Activated T-cell treated with anti-CD3 and anti-CD28 coated beads for 24 hours (primary cell): ENCODE results near the gene EP400.

Experiments used
- DNase-seq: peaks from one replicate; pipeline ENCODE4 v3.0.0-alpha.2; 2020; ENCODE audit warnings: low read depth

The EP400 gene

DNA sequence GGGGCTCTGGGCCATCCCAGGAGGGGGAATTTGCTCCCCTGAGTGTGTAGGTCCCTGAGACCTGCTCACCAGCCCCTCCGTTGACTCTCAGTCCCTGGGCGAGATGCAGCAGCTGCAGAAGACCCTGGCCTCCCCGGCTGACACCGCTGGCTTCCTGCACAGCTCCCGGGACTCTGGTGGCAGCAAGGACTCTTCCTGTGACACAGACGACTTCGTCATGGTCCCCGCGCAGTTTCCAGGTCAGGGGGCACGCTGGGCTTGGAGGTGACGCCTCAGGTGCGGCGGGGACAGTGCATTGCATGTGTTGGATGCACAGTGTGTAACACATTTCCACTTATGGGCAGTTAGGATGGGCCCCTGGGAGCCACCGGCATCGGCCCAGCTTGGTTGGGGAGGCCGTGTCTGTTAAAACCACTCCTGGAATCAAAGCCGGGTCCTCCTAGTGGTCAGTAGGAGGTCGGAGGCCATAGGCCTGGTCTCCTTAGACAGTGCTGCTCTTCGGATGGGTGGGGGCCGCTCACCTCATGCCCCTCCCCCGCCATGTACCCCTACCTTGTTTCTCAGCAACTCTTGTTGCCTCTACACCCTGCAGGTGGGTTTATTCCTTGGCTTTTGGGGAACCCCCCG is 37.8 kb upstream of the EP400 start:
- no peak for DNase-seq

DNA sequence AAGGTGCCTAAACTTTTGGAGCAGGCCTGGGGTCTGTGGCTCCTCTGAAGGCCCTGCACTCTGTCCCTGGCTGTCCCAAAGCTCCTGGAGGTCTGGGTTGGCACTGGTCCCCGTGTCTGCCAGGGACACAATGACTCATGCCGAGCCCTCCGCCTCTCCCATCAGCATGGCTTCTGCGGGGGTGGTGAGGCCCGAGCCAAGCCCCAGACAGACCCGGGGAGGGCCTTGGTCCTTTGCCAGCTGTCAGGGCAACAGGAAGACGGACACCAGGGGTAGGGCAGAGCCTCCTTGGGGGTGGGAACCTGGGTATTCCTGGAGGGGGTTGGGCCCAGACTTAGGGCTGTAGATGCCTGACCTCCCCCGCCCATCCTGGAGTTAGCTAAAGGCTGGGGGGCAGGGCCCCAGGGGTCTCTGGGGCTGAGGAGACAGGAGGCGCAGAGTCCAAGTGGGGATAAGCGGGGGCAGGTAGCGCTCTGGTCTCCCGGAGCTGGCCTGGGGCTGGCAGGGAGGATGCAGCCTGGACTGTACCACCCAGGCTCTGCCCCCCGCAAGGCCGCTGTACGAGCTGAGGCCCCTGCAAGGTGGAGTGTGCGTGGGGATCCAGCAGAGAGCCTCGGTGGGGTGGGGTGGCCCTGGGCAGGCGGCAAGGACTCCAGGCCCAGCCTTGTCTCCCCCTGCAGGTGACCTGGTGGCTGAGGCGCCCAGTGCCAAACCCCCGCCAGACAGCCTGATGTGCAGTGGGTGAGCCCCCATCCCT is 37.0 kb upstream of the EP400 start:
- no peak for DNase-seq

DNA sequence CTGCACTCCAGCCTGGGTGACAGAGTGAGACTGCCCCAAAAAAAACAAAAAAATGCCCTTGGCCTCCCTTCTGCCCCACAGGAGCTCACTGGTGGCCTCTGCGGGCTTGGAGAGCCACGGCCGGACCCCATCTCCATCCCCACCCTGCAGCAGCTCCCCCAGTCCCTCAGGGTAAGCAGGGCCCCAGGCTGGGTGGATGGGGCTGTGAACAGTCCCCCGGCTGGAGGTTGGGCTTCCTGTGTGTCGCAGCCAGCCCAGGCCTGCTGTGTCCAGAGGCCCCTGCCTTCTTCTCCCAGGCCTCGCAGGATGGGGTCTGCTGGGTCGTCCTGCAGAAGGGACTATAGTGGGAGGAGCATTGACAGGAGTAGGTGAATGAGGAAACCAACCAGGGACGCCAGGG is 36.1 kb upstream of the EP400 start:
- no peak for DNase-seq

DNA sequence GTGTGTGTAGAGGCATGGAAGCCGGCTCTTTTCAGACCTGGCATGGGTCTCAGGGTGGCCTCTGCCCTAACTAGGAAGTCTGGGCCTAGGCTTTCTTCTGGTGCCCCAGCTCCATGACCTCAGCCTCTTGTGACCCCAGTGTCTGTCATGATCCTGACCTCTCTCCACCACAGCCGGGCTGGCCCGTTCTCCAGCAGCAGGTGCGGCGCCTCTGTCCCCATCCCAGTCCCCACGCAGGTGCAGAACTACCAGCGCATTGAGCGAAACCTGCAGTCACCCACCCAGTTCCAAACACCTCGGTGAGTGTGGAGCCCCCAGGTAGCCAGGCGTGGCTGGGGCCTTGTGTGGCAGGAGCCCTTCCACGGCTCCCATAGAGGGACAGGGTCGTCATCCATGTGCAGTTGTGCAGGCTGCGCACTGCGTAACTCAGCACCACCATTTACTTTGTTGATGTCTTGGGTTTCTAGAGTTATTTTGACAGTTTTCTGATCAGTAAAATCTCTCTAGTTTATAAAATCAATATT is 35.5 kb upstream of the EP400 start:
- no peak for DNase-seq

DNA sequence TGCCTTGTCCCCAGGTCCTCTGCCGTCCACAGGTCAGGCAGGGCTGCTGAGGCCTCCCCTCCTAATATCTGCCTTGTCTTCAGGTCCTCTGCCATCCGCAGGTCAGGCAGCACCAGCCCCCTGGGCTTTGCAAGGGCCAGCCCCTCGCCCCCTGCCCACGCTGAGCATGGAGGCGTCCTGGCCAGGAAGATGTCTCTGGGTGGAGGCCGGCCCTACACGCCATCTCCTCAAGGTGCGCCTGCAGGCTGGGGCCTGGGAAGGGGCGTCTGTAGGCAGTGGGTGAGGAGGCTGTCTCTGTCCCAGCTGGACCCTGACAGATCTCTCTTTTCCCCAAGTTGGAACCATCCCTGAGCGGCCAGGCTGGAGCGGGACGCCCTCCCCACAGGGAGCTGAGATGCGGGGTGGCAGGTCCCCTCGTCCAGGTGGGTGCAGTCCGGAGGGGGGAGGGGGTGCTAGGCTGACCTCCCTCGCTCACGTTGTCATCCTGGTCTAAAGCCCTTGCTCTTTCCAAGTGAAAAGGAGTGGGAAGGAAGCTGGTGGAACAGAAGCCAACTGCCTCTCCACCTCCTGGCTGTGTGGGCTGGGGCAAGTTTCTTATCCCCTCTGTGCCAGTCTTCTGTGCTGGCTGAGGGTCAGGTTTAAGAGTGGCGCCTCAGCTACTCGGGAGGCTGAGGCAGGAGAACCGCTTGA is 34.6 kb upstream of the EP400 start:
- no peak for DNase-seq

DNA sequence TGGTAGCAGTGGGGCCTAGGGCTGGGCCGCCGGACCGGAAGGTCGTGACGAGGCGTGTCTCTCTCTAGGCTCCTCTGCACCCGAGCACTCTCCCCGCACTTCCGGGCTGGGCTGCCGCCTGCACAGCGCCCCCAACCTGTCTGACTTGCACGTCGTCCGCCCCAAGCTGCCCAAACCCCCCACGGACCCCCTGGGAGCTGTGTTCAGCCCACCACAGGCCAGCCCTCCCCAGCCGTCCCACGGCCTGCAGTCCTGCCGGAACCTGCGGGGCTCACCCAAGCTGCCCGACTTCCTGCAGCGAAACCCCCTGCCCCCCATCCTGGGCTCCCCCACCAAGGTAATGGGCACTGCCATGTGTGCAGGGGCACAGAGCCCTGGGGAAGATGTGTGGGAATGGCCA is 33.9 kb upstream of the EP400 start:
- no peak for DNase-seq

DNA sequence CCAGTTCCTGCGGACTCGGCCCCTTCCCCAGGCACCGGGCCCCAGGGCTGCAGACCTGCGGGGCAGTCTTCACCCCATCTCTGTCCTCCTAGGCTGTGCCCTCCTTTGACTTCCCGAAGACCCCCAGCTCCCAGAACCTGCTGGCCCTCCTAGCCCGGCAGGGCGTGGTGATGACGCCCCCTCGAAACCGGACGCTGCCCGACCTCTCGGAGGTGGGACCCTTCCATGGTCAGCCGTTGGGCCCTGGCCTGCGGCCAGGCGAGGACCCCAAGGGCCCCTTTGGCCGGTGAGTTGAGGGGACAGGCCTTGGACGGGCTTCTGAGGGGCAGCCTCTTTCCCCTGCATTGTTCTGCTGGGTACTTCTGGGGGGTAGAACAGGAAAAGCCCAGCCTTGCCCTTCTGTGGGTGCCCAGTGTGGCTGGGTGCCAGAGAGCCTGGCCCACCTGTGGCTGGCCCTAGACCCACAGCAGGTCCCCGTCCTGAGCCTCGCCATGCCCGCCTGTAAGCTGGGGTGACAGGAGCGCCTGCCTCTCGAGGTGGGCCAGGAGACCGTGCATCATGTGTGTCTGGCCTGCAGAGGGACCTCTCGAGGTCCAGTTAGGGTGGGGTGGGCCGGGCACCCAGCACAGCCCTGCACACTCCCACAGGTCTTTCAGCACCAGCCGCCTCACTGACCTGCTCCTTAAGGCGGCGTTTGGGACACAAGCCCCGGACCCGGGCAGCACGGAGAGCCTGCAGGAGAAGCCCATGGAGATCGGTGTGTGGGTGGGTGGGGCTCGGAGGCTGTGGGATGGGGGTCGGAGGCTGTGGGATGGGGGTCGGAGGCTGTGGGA is 33.2 kb upstream of the EP400 start:
- no peak for DNase-seq

DNA sequence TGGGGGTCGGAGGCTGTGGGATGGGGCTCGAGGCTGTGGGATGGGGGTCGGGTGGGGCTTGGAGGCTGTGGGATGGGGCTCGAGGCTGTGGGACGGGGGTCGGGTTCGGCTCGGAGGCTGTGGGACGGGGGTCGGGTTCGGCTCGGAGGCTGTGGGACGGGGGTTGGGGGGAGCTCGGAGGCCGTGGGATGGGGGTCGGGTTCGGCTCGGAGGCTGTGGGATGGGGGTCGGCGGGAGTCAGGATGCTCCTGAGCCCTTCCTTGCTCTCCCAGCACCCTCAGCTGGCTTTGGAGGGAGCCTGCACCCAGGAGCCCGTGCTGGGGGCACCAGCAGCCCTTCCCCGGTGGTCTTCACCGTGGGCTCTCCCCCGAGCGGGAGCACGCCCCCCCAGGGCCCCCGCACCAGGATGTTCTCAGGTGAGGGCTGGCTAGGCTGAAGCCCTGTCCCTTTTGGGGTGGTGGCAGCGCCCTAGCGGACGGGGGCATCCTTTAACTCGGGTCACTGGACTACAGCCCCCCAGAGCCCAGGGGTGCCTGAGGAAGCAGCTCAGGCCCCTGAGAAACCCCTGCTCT is 32.5 kb upstream of the EP400 start:
- DNase-seq, result no peak

DNA sequence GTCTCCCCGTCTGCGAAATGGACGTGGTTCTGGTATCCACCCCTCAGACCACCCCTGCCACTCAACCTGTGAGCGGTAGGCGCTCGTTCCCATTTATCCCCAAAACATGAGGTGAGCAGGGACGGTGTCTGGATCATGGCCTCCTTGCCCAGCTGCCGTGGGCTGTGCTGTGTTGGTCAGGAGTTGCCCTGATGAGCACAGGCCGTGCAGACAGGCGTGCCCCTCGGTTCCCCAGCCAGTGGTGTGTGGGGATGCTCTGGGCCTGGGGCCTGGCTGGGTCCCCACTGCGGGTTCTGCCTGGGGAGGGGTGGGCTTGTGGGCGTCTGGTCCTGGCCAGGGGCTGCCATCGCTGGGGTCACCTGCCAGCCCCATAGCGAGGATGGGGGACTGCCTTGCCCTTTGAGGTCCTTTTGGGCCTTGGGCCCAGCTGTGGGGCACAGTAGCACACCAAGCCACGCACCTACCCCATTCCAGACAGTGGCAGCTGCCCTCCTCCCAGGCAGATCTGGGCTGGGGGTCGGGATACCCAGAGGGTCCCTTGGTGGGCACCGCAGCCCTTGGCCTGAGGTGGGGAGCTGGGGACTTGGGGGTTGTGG is 31.9 kb upstream of the EP400 start:
- DNase-seq, result no peak

DNA sequence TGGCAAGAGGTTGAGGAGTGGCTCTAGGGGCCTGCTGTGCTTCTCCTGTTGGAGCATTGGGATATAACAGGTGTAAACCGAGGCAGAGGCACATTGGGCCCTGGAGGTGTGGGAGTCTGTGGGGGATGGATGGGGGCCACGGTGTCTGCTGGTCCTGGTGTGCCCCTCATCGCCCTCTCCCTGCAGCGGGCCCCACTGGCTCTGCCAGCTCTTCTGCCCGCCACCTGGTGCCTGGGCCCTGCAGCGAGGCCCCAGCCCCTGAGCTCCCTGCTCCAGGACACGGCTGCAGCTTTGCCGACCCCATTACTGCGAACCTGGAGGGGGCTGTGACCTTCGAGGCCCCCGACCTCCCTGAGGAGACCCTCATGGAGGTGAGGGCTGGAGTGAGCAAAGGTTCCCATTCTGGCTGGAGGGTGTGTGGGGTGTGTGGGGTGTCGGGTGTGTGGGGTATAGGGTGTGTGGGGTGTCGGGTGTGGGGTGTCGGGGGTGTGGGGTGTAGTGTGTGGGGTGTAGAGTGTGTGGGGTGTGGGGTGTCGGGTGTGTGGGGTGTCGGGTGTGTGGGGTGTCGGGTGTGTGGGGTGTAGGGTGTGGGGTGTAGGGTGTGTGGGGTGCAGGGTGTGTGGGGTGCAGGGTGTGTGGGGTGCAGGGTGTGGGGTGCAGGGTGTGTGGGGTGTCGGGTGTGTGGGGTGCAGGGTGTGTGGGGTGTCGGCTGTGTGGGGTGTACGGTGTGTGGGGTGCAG is 31.3 kb upstream of the EP400 start:
- DNase-seq, result no peak

DNA sequence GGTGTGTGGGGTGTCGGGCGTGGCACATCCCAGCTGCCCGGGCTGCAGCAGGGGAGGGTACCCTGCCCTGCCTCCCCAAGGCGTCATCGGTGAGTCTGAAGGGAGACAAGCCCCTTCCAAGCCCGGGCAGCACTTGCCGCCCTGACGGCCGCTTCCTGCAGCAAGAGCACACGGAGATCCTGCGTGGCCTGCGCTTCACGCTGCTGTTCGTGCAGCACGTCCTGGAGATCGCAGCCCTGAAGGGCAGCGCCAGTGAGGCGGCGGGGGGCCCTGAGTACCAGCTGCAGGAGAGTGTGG is 30.7 kb upstream of the EP400 start:
- DNase-seq, result no peak

DNA sequence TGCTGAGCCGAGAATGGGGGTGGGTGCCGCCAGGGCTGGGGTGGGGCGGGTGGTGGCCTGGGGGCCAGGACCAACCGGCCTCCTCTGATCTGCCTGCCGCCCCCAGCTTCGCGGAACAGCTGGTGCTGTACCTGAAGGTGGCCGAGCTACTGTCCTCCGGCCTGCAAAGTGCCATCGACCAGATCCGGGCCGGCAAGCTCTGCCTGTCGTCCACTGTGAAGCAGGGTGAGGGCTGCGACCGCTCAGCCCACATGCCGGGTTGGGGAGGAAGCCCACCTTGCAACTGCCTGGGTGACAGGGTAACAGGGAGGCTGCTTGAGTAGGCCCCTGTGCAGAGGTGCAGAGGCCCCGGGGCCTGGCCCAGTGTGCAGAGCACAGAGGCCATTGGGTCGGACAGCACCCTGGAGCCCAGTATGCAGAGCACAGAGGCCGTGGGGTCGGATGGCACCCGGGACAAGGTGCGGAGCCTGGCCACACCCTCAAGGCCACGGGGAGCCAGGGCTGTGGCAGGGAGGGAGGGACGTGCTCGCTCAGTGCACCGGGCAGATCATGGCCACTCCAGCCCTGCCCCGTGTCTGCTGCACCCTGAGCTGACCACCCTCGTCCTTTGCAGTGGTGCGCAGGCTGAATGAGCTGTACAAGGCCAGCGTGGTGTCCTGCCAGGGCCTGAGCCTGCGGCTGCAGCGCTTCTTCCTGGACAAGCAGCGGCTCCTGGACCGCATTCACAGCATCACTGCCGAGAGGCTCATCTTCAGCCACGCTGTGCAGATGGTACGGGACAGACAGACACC is 30.2 kb upstream of the EP400 start:
- no peak for DNase-seq

DNA sequence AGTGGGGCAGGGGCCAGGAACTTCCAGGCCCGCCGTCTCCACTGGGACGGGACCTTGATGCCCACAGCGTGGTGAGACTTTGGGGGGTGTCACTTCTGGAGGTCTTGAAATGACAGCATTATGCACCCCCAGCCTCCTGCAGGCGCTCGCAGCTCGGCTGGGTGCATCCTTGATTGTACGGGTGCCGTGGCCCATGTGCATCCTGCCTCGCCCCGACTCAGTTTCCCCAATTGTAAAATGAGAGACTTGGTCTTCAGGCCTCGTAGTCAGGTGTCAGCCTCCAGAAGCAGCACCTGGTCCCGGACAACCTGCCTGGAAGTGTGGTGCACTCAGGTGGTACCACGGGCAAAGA is 29.6 kb upstream of the EP400 start:
- DNase-seq, result no peak

DNA sequence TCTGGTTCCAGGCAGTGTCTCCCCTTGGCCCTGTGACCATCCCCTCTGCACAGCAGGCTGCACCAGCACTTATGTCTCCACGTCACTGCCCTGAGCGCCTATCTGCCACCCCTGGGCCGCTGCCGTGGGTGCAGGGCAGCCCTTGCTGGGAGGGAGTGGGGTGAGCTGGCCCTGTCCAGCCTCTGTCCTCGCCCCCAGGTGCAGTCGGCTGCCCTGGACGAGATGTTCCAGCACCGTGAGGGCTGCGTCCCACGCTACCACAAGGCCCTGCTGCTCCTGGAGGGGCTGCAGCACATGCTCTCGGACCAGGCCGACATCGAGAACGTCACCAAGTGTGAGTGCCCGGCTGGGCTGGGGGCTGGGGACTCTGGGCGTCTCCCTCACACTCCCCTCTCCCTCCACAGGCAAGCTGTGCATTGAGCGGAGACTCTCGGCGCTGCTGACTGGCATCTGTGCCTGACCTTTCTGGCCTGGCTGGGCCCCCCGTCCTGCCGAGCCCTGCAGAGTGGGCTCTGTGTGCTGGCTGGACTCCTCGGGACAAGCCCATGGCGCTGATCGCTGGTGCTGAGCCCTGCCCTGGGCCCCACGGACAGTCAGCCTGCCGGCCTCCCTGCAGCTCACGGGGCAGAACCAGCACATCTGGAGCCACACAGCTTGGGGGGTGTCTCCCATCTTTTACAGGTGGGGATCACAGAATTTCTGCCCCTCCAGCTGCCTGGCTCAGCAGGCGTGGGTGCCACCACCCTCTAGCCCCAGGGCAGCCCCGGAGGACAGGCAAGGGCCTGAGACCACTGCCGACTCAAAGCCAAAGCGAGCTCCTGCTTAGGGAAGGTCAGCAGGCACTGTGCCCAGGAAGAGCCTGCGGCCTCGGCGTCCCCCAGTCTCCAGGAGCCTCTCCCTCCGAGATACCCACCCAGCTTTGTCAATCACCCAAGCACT is 28.6 kb upstream of the EP400 start:
- DNase-seq, result no peak

DNA sequence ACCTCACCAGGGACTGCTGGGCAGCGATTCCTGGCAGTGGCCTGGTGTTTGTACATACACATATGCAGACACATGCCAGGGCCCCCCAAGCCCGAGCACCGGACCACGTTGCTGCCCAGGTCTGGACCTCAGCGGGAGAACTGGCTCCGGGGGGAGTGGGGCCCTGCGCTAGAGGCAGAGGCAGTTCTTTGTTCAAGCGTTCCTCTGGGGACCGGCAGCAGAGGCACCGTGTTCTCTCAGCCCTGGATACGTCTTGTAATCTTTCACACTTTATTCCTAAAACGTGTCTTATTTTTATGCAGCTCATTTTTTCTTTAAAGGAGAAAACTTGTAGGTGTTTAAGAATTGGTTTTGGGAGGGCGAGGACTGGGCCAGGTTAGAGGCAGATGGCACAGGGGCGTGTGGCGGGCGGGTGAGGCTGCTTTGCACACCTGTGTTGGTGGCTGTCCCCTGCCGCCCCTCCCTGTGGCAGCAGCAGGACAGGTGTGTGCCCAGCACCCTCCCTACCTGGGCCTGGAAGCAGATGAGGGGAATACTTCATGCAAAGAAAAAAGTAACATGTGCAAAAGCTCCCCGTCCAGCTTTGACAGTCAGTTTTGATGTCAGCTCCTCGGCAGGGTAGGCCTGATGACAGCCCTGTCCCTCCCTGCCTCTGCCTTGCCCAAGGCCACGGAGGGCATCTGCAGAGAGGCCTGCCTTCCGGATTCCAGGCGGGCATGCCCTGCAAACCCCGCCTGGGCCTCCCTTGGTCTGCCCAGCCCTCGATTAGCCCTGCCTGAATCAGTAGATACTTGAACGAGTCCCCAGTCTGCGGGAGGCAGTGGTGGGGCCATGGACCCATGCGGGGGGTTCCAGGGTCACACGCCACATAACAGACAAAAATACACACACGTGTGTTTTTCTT is 27.6 kb upstream of the EP400 start:
- DNase-seq, result no peak

DNA sequence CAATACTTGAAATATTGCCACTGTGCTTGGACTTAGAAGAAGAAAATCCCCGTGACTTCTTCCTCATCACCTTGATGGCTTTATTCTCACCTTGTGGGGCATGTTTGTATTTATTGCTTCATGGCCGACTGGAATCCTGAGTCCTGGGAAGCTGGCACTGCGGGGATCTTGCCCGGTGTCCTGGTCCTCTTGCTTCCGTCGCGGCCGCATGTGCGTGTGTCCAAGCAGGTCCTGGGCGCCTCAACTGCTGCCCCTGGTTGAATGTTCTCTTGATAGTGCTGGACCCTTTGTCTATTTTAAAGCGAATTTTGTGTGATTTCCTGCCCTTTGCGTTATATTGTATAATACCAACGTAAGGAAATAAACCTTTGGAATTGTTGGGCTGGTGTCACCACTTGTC is 27.0 kb upstream of the EP400 start:
- no peak for DNase-seq

DNA sequence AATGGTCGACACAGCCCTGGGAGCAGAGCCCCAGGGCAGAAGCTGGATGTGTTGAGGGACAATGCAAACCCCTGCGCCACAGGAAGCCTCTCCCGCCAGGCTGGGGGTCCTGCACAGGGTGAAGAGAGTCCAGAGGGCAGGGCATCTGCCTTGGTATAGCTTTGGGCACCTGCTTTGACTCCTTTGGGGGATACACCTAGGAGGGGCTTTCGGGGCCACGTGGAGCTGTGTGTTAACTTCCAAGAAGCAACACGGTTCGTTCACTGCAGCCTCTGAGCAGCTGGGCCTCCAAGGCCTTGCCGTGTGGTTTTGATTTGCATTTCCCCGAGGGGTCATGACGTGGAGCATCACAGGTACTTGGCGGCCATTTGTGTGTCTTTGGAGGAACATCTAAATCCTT is 26.5 kb upstream of the EP400 start:
- no peak for DNase-seq
